Measurements from ENCODE around the gene PAPOLG. TPM values are rescaled to one million over a fixed set of nuclear protein-coding genes. Genes with fewer than 3 reads are reported as not detected.

Gene PAPOLG
- polyA plus RNA-seq, 2 of the 4 experiments (the other 2 are of a cell fraction) = 7.7 to 20.9 TPM

DNA sequence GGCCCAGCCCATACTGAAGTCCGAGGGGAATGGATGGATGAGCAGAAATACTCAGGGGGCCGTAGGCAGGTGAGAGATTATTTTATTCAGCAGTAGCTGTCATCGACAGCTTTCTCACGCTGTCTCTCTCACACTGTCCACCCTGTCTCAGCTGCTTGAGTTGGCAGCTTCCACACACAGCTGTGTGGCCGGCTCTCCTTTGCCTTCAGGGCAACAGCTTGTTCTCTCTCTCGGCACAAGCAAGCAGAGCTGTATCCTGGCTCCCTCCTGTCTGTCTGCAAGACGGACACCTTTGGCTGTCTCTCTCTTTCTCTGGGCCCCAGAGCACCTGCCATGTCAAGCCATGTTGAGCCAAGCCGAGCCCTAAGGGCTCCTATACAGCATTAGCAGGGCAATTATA is 9.8 kb upstream of the PAPOLG start:
- no peak for FAIRE-seq

GRCh38 chr2:60759654-60760053 is 3.6 kb downstream of the PAPOLG start:
- 94% methylated on average over 1 of the region's 1 CpG for WGBS (ENCODE audit: missing lambda C conversion rate)
- no peak overlapping the region for H3K27ac ChIP-seq
- POLR2A ChIA-PET = no interaction called here
- H3K4me3 ChIP-seq = no peak overlapping the region
- peaks cover 14% of the 10 kb centered on the region for H3K4me1 ChIP-seq
- H3K9me3 ChIP-seq = no peaks in the 10 kb centered on the region
- no peak for DNase-seq (ENCODE audit: low read depth in 1 of 2, low spot score in 1 of 2)
- ATAC-seq = no peak
- FAIRE-seq = no peak
- CTCF ChIA-PET = interaction anchor here (0.7 to 1.7 kb wide), 3 partner anchors 51 to 54 kb away, joined by 3 to 5 read pairs (median 3); no protein-coding TSS in a partner anchor
- TF ChIP-seq RNF2 (IDR thresholded peaks at IDR 0.05; ENCODE audit: borderline replicate concordance, low read depth) (no peak), CEBPB (IDR thresholded peaks at IDR 0.05) (no peak), HOXA7 (CRISPR knock-in tag; IDR thresholded peaks at IDR 0.05) (no peak), BCL3 (IDR thresholded peaks at IDR 0.05) (no peak), ZSCAN20 (CRISPR knock-in tag; IDR thresholded peaks at IDR 0.05) (no peak), MAZ (IDR thresholded peaks at IDR 0.05; ENCODE audit: borderline replicate concordance, low read depth, low read length) (no peak)
- TF ChIP-seq, protein P1, sequence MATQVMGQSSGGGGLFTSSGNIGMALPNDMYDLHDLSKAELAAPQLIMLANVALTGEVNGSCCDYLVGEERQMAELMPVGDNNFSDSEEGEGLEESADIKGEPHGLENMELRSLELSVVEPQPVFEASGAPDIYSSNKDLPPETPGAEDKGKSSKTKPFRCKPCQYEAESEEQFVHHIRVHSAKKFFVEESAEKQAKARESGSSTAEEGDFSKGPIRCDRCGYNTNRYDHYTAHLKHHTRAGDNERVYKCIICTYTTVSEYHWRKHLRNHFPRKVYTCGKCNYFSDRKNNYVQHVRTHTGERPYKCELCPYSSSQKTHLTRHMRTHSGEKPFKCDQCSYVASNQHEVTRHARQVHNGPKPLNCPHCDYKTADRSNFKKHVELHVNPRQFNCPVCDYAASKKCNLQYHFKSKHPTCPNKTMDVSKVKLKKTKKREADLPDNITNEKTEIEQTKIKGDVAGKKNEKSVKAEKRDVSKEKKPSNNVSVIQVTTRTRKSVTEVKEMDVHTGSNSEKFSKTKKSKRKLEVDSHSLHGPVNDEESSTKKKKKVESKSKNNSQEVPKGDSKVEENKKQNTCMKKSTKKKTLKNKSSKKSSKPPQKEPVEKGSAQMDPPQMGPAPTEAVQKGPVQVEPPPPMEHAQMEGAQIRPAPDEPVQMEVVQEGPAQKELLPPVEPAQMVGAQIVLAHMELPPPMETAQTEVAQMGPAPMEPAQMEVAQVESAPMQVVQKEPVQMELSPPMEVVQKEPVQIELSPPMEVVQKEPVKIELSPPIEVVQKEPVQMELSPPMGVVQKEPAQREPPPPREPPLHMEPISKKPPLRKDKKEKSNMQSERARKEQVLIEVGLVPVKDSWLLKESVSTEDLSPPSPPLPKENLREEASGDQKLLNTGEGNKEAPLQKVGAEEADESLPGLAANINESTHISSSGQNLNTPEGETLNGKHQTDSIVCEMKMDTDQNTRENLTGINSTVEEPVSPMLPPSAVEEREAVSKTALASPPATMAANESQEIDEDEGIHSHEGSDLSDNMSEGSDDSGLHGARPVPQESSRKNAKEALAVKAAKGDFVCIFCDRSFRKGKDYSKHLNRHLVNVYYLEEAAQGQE (IDR thresholded peaks at IDR 0.05) = no peak
- no peak overlapping the region for H3K4me2 ChIP-seq

More for the DNA sequence above, 9.8 kb upstream of the PAPOLG start:
- POLR2A ChIA-PET = interaction anchor here (0.5 to 1.4 kb wide), 2 partner anchors 10 to 19 kb away, joined by 3 read pairs; partner anchors contain the start of gene PAPOLG
- H3K9me3 ChIP-seq = no peaks in the 10 kb centered on the region
- no peak overlapping the region for H3K27ac ChIP-seq
- H3K4me1 ChIP-seq = no peaks in the 10 kb centered on the region
- H3K4me3 ChIP-seq = no peak overlapping the region
- 52% methylated on average over 7 of the region's 8 CpGs for WGBS (ENCODE audit: missing lambda C conversion rate)
- no peak overlapping the region for H3K4me2 ChIP-seq
- CTCF ChIA-PET = interaction anchor here (1.0 to 1.3 kb wide), 2 partner anchors 11 to 39 kb away, joined by 3 read pairs; no protein-coding TSS in a partner anchor
- TF ChIP-seq, protein P2, sequence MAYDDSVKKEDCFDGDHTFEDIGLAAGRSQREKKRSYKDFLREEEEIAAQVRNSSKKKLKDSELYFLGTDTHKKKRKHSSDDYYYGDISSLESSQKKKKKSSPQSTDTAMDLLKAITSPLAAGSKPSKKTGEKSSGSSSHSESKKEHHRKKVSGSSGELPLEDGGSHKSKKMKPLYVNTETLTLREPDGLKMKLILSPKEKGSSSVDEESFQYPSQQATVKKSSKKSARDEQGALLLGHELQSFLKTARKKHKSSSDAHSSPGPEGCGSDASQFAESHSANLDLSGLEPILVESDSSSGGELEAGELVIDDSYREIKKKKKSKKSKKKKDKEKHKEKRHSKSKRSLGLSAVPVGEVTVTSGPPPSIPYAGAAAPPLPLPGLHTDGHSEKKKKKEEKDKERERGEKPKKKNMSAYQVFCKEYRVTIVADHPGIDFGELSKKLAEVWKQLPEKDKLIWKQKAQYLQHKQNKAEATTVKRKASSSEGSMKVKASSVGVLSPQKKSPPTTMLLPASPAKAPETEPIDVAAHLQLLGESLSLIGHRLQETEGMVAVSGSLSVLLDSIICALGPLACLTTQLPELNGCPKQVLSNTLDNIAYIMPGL (CRISPR knock-in tag; IDR thresholded peaks at IDR 0.05; ENCODE audit: borderline replicate concordance) = no peak
- no peak for TF ChIP-seq GATA3 (IDR thresholded peaks at IDR 0.05; ENCODE audit: borderline replicate concordance)
- no peak for TF ChIP-seq HOXB5 (CRISPR knock-in tag; IDR thresholded peaks at IDR 0.05)
- no peak for TF ChIP-seq USF2 (IDR thresholded peaks at IDR 0.05)
- no peak for TF ChIP-seq ZSCAN20 (CRISPR knock-in tag; IDR thresholded peaks at IDR 0.05)
- TF ChIP-seq E2F6 (IDR thresholded peaks at IDR 0.05; ENCODE audit: borderline replicate concordance, low read depth) = no peak
- no peak for TF ChIP-seq ATOH8 (CRISPR knock-in tag; IDR thresholded peaks at IDR 0.05; ENCODE audit: low read depth)
- no peak for TF ChIP-seq EHMT2 (IDR thresholded peaks at IDR 0.05; ENCODE audit: low read depth)
- TF ChIP-seq JUN (IDR thresholded peaks at IDR 0.05) = no peak
- TF ChIP-seq RNF2 (IDR thresholded peaks at IDR 0.05; ENCODE audit: borderline replicate concordance, low read depth) = no peak
- no peak for TF ChIP-seq NPAS2 (CRISPR knock-in tag; IDR thresholded peaks at IDR 0.05; ENCODE audit: borderline replicate concordance)
- TF ChIP-seq HOXA7 (CRISPR knock-in tag; IDR thresholded peaks at IDR 0.05) = no peak
- no peak for TF ChIP-seq POLR2A (IDR thresholded peaks at IDR 0.05; ENCODE audit: low read length)
- no peak for TF ChIP-seq RARB (CRISPR knock-in tag; IDR thresholded peaks at IDR 0.05)
- no peak for TF ChIP-seq EHF (CRISPR knock-in tag; IDR thresholded peaks at IDR 0.05)
- no peak for TF ChIP-seq RAD21 (conservative IDR thresholded peaks at IDR 0.05 in 1 of 2, IDR thresholded peaks at IDR 0.05 in 1 of 2)
- peak in 1 of 2 experiments; percentile 24; a peak in 2 of 6 replicates for ATAC-seq
- no peak for DNase-seq (ENCODE audit: low read depth in 1 of 2, low spot score in 1 of 2)

All from A549 (cell line).